OCI-LY7 (cell line): ENCODE results near the gene KTN1. TPM values are rescaled to one million over a fixed set of nuclear protein-coding genes. Genes with fewer than 3 reads are reported as not detected.

Source experiments
- BruUV-seq: library from RNA; stranded (reverse); fragments of 400-500 nt; replicated peaks from 2 replicates; lab custom pipeline; 2021; lab: Mats Ljungman, UMichigan
- CTCF ChIA-PET: fragments of 300-600 bp; sonication (Branson Sonifier 250); formaldehyde crosslinking; loops from one replicate; lab custom pipeline; 2022; ENCODE audit warnings: antibody characterized with exemption; ENCODE audit not compliant: unreplicated experiment; lab: Charles Lee
- POLR2A ChIA-PET: fragments of 300-600 bp; sonication (Branson Sonifier 250); formaldehyde crosslinking; loops from one replicate; lab custom pipeline; 2022; ENCODE audit warnings: antibody characterized with exemption; lab: Charles Lee
- DNase-seq: peaks from one replicate; pipeline ENCODE4 v3.0.0-alpha.2; 2015; ENCODE audit warnings: low spot score
- H2AFZ ChIP-seq: fragments of 200-600 bp; sonication (generic), shearing (Covaris generic); 2 replicates; pipeline ENCODE4 v1.6.1; 2014; ENCODE audit warnings: mild to moderate bottlenecking, antibody characterized with exemption, low read length, moderate library complexity
- H3K27ac ChIP-seq: fragments of 200-600 bp; sonication (generic); 2 replicates; pipeline ENCODE4 v1.5.1; 2014; ENCODE audit warnings: mixed run types, low read depth, mild to moderate bottlenecking, moderate library complexity, low read length, inconsistent platforms; ENCODE audit not compliant: poor library complexity, severe bottlenecking
- H3K36me3 ChIP-seq: fragments of 200-600 bp; sonication (generic); 2 replicates; pipeline ENCODE4 v1.6.1; 2014; ENCODE audit warnings: mild to moderate bottlenecking, antibody characterized with exemption, low read length, moderate library complexity, mixed read lengths; ENCODE audit not compliant: insufficient read depth
- H3K4me1 ChIP-seq: fragments of 200-600 bp; sonication (generic); 2 replicates; pipeline ENCODE4 v1.5.1; 2014; ENCODE audit warnings: mild to moderate bottlenecking, low read length; ENCODE audit not compliant: insufficient read depth, poor library complexity, severe bottlenecking
- H3K4me2 ChIP-seq: fragments of 200-600 bp; sonication (generic); 2 replicates; pipeline ENCODE4 v1.6.1; 2014; ENCODE audit warnings: mild to moderate bottlenecking, low read length
- H3K4me3 ChIP-seq: fragments of 200-600 bp; sonication (generic); 2 replicates; pipeline ENCODE4 v1.5.1; 2014; ENCODE audit warnings: mild to moderate bottlenecking, low read depth, low read length; ENCODE audit not compliant: poor library complexity, severe bottlenecking
- H3K79me2 ChIP-seq: fragments of 200-600 bp; sonication (generic); 2 replicates; pipeline ENCODE4 v1.6.1; 2016; ENCODE audit warnings: low read depth, mild to moderate bottlenecking, low read length, moderate library complexity, mixed read lengths; ENCODE audit not compliant: insufficient read depth
- H3K9me2 ChIP-seq: fragments of 200-600 bp; sonication (generic); 2 replicates; pipeline ENCODE4 v1.6.1; 2016; ENCODE audit warnings: mild to moderate bottlenecking, low read length, mixed read lengths; ENCODE audit not compliant: insufficient read depth
- H3K9me3 ChIP-seq: fragments of 200-600 bp; sonication (generic); 2 replicates; pipeline ENCODE4 v1.6.1; 2014; ENCODE audit warnings: mild to moderate bottlenecking, mixed run types, low read length, mixed read lengths
- H4K20me1 ChIP-seq: fragments of 200-600 bp; sonication (generic); 2 replicates; pipeline ENCODE4 v1.6.1; 2014; ENCODE audit warnings: mild to moderate bottlenecking, antibody characterized with exemption, low read length, moderate library complexity, mixed read lengths; ENCODE audit not compliant: insufficient read depth
- CTCF ChIP-seq: fragments of 200-600 bp; sonication (generic); conservative IDR thresholded peaks from 2 replicates; pipeline ENCODE4 v1.5.1; 2014; ENCODE audit warnings: mild to moderate bottlenecking, antibody characterized with exemption, low read length, moderate library complexity, mixed read lengths
- EZH2phosphoT487 ChIP-seq: fragments of 200-600 bp; sonication (generic); IDR thresholded peaks from 2 replicates; pipeline ENCODE4 v1.6.1; 2018; ENCODE audit warnings: low read depth, borderline replicate concordance, mild to moderate bottlenecking, mixed run types, antibody characterized with exemption, low read length, moderate library complexity, mixed read lengths
- intact Hi-C: fragments of 100-400 bp; cut with micrococcal nuclease; formaldehyde crosslinking; loops from one replicate; pipeline ENCODE4 v1.10.0; 2022; ENCODE audit not compliant: unreplicated experiment
- total RNA-seq, 2 experiments: library from RNA; depleted of rRNA in 1 of 2; stranded (reverse); fragments of >200 nt in 1 of 2; shearing (Covaris generic) in 1 of 2; gene quantifications; 2 replicates each; pipeline ENCODE4 v1.2.3, GENCODE V29; 2014 to 2022

KTN1 gene
- total RNA-seq, 2 experiments from 2014 or later = 60.6 to 124 TPM

GRCh38 chr14:55556929-55557623 lies 22.9 kb upstream of the KTN1 start:
- no peaks in the 10 kb centered on the region for H3K9me2 ChIP-seq
- H3K9me3 ChIP-seq = no peaks in the 10 kb centered on the region
- no peaks in the 10 kb centered on the region for H3K4me1 ChIP-seq
- CTCF ChIA-PET = no interaction called here
- POLR2A ChIA-PET = no interaction called here
- DNase-seq = no peak
- no peak for TF ChIP-seq EZH2phosphoT487
- no peak for TF ChIP-seq CTCF
- H3K36me3 ChIP-seq = no peaks in the 10 kb centered on the region
- no peaks in the 10 kb centered on the region for H4K20me1 ChIP-seq
- no TSS peak for BruUV-seq
- no peak overlapping the region for H3K4me2 ChIP-seq
- no peak overlapping the region for H3K4me3 ChIP-seq
- H3K27ac ChIP-seq = no peak overlapping the region
- no peak overlapping the region for H2AFZ ChIP-seq
- intact Hi-C loops = no loop called here
- no peaks in the 10 kb centered on the region for H3K79me2 ChIP-seq

GRCh38 chr14:55562135-55562534 lies 17.9 kb upstream of the KTN1 start:
- Histone ChIP-seq H3K79me2 (no peaks in the 10 kb centered on the region), H3K9me2 (no peaks in the 10 kb centered on the region), H4K20me1 (no peaks in the 10 kb centered on the region), H3K4me1 (no peaks in the 10 kb centered on the region), H3K27ac (no peak overlapping the region), H3K4me2 (no peak overlapping the region), H3K9me3 (no peaks in the 10 kb centered on the region), H3K4me3 (no peak overlapping the region), H2AFZ (no peak overlapping the region), H3K36me3 (no peaks in the 10 kb centered on the region)
- ChIA-PET CTCF (no interaction called here), POLR2A (no interaction called here)
- no peak for DNase-seq
- TF ChIP-seq CTCF (no peak), EZH2phosphoT487 (no peak)
- no TSS peak for BruUV-seq
- intact Hi-C loops = no loop called here

GRCh38 chr14:55568618-55569017 lies 11.4 kb upstream of the KTN1 start:
- Histone ChIP-seq H3K4me2 (no peak overlapping the region), H3K27ac (no peak overlapping the region), H3K36me3 (no peaks in the 10 kb centered on the region), H2AFZ (no peak overlapping the region), H3K79me2 (no peaks in the 10 kb centered on the region), H4K20me1 (no peaks in the 10 kb centered on the region), H3K4me1 (no peaks in the 10 kb centered on the region), H3K9me2 (no peaks in the 10 kb centered on the region), H3K4me3 (no peak overlapping the region), H3K9me3 (no peaks in the 10 kb centered on the region)
- TF ChIP-seq CTCF (no peak), EZH2phosphoT487 (no peak)
- intact Hi-C loops = no loop called here
- DNase-seq = no peak
- BruUV-seq = no TSS peak
- ChIA-PET POLR2A (interaction anchor here (1.4 kb wide), 1 partner anchor 10 kb away, joined by 4 read pairs; no protein-coding TSS in a partner anchor), CTCF (no interaction called here)
